ENCODE measurements around the gene MEIS2. TPM values are rescaled to one million over a fixed set of nuclear protein-coding genes. Genes with fewer than 3 reads are reported as not detected.

The MEIS2 gene
- total RNA-seq, 6 experiments from 2014 or later, result 31.8 to 48.0 (median 42.8) TPM

DNA sequence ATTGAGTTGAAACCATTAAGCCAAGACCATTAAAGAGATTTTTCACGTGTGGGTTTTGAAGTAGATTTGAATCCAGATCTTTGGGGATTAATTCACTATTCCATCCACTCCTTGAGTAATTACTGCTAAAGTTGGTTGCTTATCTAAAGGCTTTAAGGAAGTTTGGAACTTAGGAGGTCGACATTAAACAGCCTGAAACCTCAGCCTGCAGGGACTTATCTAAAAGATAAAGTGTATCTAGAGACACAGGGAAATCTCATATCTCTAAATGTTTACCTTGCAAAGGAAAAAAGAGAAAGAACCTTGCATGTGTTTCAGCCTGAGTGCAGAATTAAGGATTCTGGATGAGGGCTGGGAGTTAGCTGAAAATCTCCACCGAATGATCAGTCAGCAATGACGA, 158.6 kb downstream of the MEIS2 start:
- Mint-ChIP-seq H3K9me3 (no peaks in the 10 kb centered on the region), H3K36me3 (ENCODE audit: low read depth) (peaks cover 70% of the 10 kb centered on the region), H3K4me3 (no peak overlapping the region), H3K27ac (no peak overlapping the region), H3K27me3 (ENCODE audit: insufficient read depth) (no peaks in the 10 kb centered on the region; the same call in 1 of the 2 replicates), H3K4me1 (ENCODE audit: low read depth) (peaks cover 38% of the 10 kb centered on the region)
- no peak for DNase-seq
- TF ChIP-seq, protein P1, sequence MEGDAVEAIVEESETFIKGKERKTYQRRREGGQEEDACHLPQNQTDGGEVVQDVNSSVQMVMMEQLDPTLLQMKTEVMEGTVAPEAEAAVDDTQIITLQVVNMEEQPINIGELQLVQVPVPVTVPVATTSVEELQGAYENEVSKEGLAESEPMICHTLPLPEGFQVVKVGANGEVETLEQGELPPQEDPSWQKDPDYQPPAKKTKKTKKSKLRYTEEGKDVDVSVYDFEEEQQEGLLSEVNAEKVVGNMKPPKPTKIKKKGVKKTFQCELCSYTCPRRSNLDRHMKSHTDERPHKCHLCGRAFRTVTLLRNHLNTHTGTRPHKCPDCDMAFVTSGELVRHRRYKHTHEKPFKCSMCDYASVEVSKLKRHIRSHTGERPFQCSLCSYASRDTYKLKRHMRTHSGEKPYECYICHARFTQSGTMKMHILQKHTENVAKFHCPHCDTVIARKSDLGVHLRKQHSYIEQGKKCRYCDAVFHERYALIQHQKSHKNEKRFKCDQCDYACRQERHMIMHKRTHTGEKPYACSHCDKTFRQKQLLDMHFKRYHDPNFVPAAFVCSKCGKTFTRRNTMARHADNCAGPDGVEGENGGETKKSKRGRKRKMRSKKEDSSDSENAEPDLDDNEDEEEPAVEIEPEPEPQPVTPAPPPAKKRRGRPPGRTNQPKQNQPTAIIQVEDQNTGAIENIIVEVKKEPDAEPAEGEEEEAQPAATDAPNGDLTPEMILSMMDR (IDR thresholded peaks at IDR 0.05), result no peak

DNA sequence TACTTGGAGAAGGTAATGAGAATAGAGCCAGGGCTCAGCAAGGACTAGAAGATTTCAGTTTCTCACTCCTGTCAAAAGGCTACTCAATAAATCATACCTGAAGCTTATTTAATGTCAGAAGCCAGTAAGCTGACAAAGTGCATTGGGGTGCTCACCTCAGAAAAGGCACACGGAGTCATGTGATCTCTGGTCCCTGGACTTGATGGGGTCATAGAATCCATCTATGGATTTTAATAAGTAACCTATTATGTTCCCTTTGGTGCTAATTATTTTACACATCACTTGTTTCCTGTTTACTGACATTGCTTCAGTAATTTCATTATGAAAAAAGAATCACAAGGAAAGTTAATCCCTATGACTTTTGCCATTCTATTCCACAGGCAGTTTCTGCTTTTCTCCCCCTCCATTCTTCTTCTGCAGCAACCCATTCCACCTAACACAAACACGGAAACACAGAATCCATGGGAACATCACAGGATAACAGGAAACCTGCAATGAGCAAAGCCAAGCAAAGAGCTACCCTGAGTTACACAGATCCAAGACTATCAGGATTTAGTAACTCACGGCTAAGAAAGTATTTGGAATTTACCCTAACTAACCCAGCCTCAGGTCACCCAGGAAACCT, 159.6 kb downstream of the MEIS2 start:
- peaks cover 63% of the 10 kb centered on the region for H3K36me3 Mint-ChIP-seq (ENCODE audit: low read depth)
- H3K9me3 Mint-ChIP-seq, result no peaks in the 10 kb centered on the region
- TF ChIP-seq, protein P1 (IDR thresholded peaks at IDR 0.05), result no peak
- H3K4me1 Mint-ChIP-seq (ENCODE audit: low read depth), result peaks cover 45% of the 10 kb centered on the region
- no peaks in the 10 kb centered on the region; the same call in 1 of the 2 replicates for H3K27me3 Mint-ChIP-seq (ENCODE audit: insufficient read depth)
- no peak overlapping the region for H3K27ac Mint-ChIP-seq
- H3K4me3 Mint-ChIP-seq, result no peak overlapping the region
- no peak for DNase-seq

DNA sequence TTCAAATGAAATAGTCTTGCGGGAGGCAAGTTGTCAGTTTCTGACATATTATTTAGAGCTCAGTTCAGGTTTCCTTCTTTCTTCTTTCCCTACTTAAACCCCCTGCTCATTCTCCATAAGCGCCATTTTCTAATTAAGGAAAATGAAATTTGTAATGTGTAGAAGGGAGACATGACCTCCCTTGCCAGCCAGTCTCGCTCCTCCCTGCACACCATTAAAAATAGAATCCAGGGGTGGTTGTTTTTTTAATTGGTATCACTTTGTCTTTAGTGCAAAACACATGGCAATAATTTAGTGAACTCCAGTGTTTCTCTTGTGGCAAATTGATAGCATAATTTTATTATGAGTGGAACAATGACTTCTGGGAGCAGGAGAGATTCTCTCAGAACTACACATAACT, 160.1 kb downstream of the MEIS2 start:
- no peaks in the 10 kb centered on the region for H3K9me3 Mint-ChIP-seq

DNA sequence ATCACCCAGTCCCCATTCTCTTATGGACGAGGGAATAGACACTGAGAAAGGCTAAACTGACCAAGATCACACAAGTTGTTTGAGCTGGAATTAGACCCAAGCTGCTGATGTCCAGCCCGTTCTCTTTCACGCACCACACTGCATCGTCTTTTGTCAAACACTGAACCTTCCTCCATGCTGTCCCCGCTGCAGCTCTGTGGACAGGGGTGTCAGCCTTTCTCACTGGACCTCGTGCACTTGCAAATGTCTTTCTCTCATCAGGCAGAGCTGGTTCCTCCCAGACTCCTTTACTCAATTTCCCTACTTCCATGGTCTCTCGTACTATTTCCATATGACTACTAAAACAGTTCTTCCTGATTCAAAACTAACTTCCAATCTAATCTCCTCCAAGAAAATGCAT, 161.6 kb downstream of the MEIS2 start:
- Mint-ChIP-seq H3K36me3 (ENCODE audit: low read depth) (peaks cover 43% of the 10 kb centered on the region), H3K4me1 (ENCODE audit: low read depth) (peaks cover 47% of the 10 kb centered on the region), H3K27ac (no peak overlapping the region), H3K4me3 (no peak overlapping the region), H3K9me3 (no peaks in the 10 kb centered on the region), H3K27me3 (ENCODE audit: insufficient read depth) (no peaks in the 10 kb centered on the region; the same call in 1 of the 2 replicates)
- TF ChIP-seq, protein P1 (IDR thresholded peaks at IDR 0.05), result no peak
- DNase-seq, result no peak

More for the DNA sequence above, 160.1 kb downstream of the MEIS2 start:
- peaks cover 58% of the 10 kb centered on the region for H3K36me3 Mint-ChIP-seq (ENCODE audit: low read depth)
- peaks cover 45% of the 10 kb centered on the region for H3K4me1 Mint-ChIP-seq (ENCODE audit: low read depth)
- H3K4me3 Mint-ChIP-seq, result no peak overlapping the region
- no peak for DNase-seq
- no peak overlapping the region for H3K27ac Mint-ChIP-seq
- TF ChIP-seq, protein P1 (IDR thresholded peaks at IDR 0.05), result no peak
- no peaks in the 10 kb centered on the region; the same call in 1 of the 2 replicates for H3K27me3 Mint-ChIP-seq (ENCODE audit: insufficient read depth)

DNA sequence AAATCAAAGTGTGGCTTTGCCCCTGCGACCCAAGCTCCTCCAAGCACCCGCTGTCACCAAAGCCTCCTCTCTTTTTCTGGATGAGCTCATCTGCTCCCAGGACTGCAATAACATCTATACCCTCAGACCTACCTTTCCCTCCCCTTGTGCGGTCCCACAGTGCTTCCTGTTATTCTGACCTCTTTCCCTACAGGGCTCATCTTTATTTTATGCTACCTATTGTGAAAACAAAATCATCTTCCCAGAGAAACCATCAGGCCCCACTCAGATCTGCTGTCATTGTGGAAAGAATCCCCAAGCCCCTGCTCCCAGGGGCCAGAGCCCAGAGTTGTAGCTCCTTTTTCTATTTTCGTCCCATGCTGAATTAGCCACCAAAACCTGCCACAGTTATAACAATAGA, 162.2 kb downstream of the MEIS2 start:
- H3K36me3 Mint-ChIP-seq (ENCODE audit: low read depth), result peaks cover 40% of the 10 kb centered on the region
- H3K4me1 Mint-ChIP-seq (ENCODE audit: low read depth), result peaks cover 46% of the 10 kb centered on the region
- H3K4me3 Mint-ChIP-seq, result no peak overlapping the region
- TF ChIP-seq, protein P1 (IDR thresholded peaks at IDR 0.05), result no peak
- no peak overlapping the region for H3K27ac Mint-ChIP-seq
- no peaks in the 10 kb centered on the region for H3K9me3 Mint-ChIP-seq
- no peaks in the 10 kb centered on the region; the same call in 1 of the 2 replicates for H3K27me3 Mint-ChIP-seq (ENCODE audit: insufficient read depth)
- DNase-seq, result no peak

Data from HFFc6 (cell line).